Loucy (cell line): ENCODE measurements around the gene NIPBL.

Experiments
- CTCF ChIP-seq: fragments of 200-600 bp; sonication (generic); conservative IDR thresholded peaks from 2 replicates; pipeline ENCODE4 v1.5.1; 2014; ENCODE audit warnings: mild to moderate bottlenecking, antibody characterized with exemption, low read length
- EZH2phosphoT487 ChIP-seq: fragments of 200-600 bp; IDR thresholded peaks from 2 replicates; pipeline ENCODE4 v1.6.1; 2018; ENCODE audit warnings: antibody characterized with exemption, mild to moderate bottlenecking, moderate library complexity, borderline replicate concordance

GRCh38 chr5:36899860-36900259, 23.3 kb downstream of the NIPBL start:
- TF ChIP-seq CTCF: no peak
- no peak for TF ChIP-seq EZH2phosphoT487
